OCI-LY1 (cell line): ENCODE results near the gene ZFP90.

Source experiments
- H2AFZ ChIP-seq: fragments of 200-600 bp; sonication (generic), shearing (Covaris generic); 2 replicates; pipeline ENCODE4 v1.6.0; 2014; ENCODE audit warnings: antibody characterized with exemption, mild to moderate bottlenecking, low read length
- H3F3A ChIP-seq: fragments of 200-600 bp; sonication (generic), shearing (Covaris generic); 2 replicates; pipeline ENCODE4 v1.6.0; 2014; ENCODE audit warnings: mild to moderate bottlenecking, antibody characterized with exemption, low read length, moderate library complexity; ENCODE audit not compliant: insufficient read depth
- H3K27ac ChIP-seq: fragments of 200-600 bp; sonication (generic); 2 replicates; pipeline ENCODE4 v1.5.1; 2014; ENCODE audit warnings: low read length, mixed run types, mild to moderate bottlenecking, low read depth; ENCODE audit not compliant: poor library complexity, severe bottlenecking
- H3K27me3 ChIP-seq: fragments of 200-600 bp; sonication (generic); 2 replicates; pipeline ENCODE4 v1.6.0; 2014; ENCODE audit warnings: antibody characterized with exemption, mild to moderate bottlenecking, low read length, moderate library complexity; ENCODE audit not compliant: insufficient read depth
- H3K36me3 ChIP-seq: fragments of 200-600 bp; sonication (generic); 2 replicates; pipeline ENCODE4 v1.6.1; 2014; ENCODE audit warnings: mild to moderate bottlenecking, antibody characterized with exemption, low read length, moderate library complexity, mixed read lengths; ENCODE audit not compliant: insufficient read depth
- H3K4me1 ChIP-seq: fragments of 200-600 bp; sonication (generic); 2 replicates; pipeline ENCODE4 v1.5.1; 2014; ENCODE audit warnings: mild to moderate bottlenecking, low read length, moderate library complexity; ENCODE audit not compliant: insufficient read depth, severe bottlenecking
- H3K4me2 ChIP-seq: fragments of 200-600 bp; sonication (generic), shearing (Covaris generic); 2 replicates; pipeline ENCODE4 v1.6.1; 2014; ENCODE audit warnings: low read length
- H3K4me3 ChIP-seq: fragments of 200-600 bp; sonication (generic); 2 replicates; pipeline ENCODE4 v1.5.1; 2014; ENCODE audit warnings: low read length, low read depth, mild to moderate bottlenecking, mixed read lengths; ENCODE audit not compliant: poor library complexity, severe bottlenecking
- H3K79me2 ChIP-seq: fragments of 200-600 bp; shearing (Covaris generic); 2 replicates; pipeline ENCODE4 v1.6.1; 2016; ENCODE audit warnings: mixed run types, low read length, mixed read lengths; ENCODE audit not compliant: insufficient read depth
- H3K9ac ChIP-seq: fragments of 200-600 bp; sonication (generic), shearing (Covaris generic); 2 replicates; pipeline ENCODE4 v1.6.1; 2014; ENCODE audit warnings: mild to moderate bottlenecking, low read length, mixed read lengths
- H3K9me2 ChIP-seq: fragments of 200-600 bp; sonication (generic), shearing (Covaris generic); 2 replicates; pipeline ENCODE4 v1.6.1; 2014; ENCODE audit warnings: low read depth, mild to moderate bottlenecking, low read length, mixed read lengths
- H3K9me3 ChIP-seq: fragments of 200-600 bp; shearing (Covaris generic); 2 replicates; pipeline ENCODE4 v1.6.1; 2014; ENCODE audit warnings: low read length, mixed read lengths
- H4K20me1 ChIP-seq: fragments of 200-600 bp; sonication (generic), shearing (Covaris generic); 2 replicates; pipeline ENCODE4 v1.6.0; 2016; ENCODE audit warnings: mild to moderate bottlenecking, low read length; ENCODE audit not compliant: insufficient read depth
- EZH2 ChIP-seq: fragments of 200-600 bp; sonication (generic), shearing (Covaris generic); IDR thresholded peaks from 2 replicates; pipeline ENCODE4 v1.8.0; 2017; ENCODE audit warnings: borderline replicate concordance, mixed run types, mild to moderate bottlenecking, antibody characterized with exemption, low read length, moderate library complexity, mixed read lengths
- TF ChIP-seq, protein P1 (sequence below): fragments of 200-600 bp; sonication (generic), shearing (Covaris generic); IDR thresholded peaks from 2 replicates; pipeline ENCODE4 v1.5.1; 2017; ENCODE audit warnings: mild to moderate bottlenecking, antibody characterized with exemption, low read length, moderate library complexity, mixed read lengths

The ZFP90 gene

DNA sequence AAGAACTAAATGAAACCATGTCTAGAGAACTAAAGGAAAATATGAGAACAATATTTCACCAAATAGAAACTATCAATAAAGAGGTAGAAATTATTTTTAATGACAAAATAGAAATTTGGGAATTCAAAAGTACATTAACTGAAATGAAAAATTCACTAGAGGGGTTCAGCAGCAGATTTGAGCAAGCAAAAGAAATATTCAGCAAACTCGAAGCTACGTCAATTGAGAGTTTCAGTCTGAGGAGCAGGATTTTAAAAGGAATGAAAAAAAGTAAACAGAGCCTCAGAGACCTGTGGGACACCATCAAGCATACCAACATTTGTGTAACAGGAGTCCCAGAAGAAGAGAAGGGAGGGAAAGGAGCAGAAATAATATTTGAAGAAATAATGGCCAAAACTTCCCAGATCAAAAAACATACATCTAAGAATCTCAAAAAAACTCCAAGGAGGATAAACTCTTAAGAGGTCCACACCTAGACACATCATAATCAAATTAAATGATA is 38.3 kb downstream of the ZFP90 start:
- Histone ChIP-seq H3K79me2 (no peaks in the 10 kb centered on the region), H3K36me3 (no peaks in the 10 kb centered on the region), H3K4me3 (no peak overlapping the region), H3K4me2 (no peak overlapping the region), H3K4me1 (no peaks in the 10 kb centered on the region), H3K27ac (no peak overlapping the region), H3F3A (no peaks in the 10 kb centered on the region), H3K9me3 (peaks cover 15% of the 10 kb centered on the region; the same call in 1 of the 2 replicates), H3K9me2 (no peaks in the 10 kb centered on the region), H3K27me3 (no peaks in the 10 kb centered on the region), H3K9ac (no peak overlapping the region), H2AFZ (no peak overlapping the region), H4K20me1 (no peaks in the 10 kb centered on the region)
- TF ChIP-seq, protein P1, sequence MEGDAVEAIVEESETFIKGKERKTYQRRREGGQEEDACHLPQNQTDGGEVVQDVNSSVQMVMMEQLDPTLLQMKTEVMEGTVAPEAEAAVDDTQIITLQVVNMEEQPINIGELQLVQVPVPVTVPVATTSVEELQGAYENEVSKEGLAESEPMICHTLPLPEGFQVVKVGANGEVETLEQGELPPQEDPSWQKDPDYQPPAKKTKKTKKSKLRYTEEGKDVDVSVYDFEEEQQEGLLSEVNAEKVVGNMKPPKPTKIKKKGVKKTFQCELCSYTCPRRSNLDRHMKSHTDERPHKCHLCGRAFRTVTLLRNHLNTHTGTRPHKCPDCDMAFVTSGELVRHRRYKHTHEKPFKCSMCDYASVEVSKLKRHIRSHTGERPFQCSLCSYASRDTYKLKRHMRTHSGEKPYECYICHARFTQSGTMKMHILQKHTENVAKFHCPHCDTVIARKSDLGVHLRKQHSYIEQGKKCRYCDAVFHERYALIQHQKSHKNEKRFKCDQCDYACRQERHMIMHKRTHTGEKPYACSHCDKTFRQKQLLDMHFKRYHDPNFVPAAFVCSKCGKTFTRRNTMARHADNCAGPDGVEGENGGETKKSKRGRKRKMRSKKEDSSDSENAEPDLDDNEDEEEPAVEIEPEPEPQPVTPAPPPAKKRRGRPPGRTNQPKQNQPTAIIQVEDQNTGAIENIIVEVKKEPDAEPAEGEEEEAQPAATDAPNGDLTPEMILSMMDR: no peak
- TF ChIP-seq EZH2: no peak

DNA sequence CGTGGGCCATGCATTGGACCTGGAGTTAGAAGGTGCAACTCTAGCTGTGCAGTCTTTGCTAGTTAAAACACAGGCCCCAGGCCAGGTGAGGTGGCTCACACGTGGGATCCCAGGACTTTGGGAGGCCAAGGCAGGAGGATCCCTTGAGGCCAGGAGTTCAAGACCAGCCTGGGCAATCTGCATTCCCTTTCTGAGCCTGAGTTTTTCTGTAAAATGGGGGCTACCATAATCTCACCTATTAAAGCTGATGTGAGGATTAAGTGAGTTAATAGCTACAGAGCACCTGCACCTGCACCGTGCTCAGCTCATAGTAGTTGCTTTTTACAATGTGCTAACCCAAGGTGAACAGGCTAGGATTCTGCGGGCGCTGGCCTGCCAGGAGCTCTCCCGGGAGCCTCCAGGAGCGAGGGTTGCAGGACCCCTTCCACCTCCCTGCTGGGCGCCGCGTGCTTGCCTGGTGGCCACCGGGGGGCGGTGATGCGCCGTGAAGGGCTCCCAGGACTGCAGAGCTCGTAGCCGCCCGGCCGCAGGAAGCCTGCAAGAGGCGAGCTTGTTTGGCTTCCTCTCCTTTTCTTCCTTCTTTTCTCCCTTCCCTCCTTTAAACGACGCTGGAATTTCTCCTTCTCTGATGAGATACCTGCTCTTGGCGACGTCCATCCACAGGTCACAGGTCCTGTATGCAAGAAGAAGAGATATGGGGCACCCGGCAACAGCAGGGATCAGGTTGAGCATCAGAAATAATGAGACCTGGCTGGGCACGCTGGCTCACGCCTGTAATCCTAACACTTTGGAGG is 51.3 kb downstream of the ZFP90 start:
- H2AFZ ChIP-seq: no peak overlapping the region
- peak overlapping the region; percentile 44; the same call in 1 of the 2 replicates for H3K4me2 ChIP-seq
- no peak for TF ChIP-seq EZH2
- TF ChIP-seq, protein P1: peak; percentile 71

DNA sequence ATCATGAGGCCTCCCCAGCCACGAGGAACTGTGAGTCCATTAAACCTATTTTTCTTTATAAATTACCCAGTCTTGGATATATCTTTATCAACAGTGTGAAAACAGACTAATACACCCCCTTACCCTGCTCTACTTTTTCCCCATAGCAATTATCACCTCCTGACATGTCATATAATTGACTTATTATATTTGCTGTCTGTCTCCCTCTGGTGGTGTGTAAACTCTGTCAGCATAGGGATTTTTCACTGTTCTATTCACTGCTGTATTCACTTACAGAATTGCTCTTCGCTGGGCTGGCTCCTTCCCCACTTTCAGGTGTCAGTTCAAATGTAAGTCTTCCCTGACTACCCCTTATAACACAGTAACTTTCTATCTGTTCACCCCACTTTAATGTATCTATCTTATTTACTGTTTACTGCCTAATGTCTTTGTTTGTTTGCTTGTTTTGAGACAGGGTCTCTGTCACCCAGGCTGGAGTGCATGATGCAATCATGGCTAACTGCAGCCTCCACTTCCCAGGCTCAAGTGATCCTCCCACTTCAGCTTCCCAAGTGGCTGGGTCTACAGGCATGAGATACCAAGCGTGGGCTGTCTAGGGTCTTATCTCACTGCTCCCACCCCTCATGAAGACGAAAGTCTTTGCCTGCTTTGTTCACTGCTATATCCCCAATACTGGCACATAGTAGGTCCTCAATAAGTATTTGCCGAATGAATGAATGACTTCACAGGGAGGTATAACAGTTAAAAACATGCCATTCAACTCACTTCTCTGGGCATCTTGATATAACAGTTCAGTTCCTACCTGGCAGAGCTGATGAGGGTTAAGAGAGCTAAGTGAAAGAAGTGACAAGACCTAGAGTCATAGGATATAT is 53.6 kb downstream of the ZFP90 start:
- Histone ChIP-seq H3F3A (no peaks in the 10 kb centered on the region), H3K36me3 (no peaks in the 10 kb centered on the region; the same call in 1 of the 2 replicates), H3K4me1 (no peaks in the 10 kb centered on the region), H3K4me3 (no peak overlapping the region), H3K9ac (no peak overlapping the region), H3K9me3 (peaks cover 5% of the 10 kb centered on the region; the same call in 1 of the 2 replicates), H3K27ac (no peak overlapping the region), H4K20me1 (no peaks in the 10 kb centered on the region), H3K27me3 (no peaks in the 10 kb centered on the region), H3K79me2 (no peaks in the 10 kb centered on the region), H2AFZ (no peak overlapping the region), H3K4me2 (no peak overlapping the region), H3K9me2 (no peaks in the 10 kb centered on the region)
- no peak for TF ChIP-seq EZH2
- TF ChIP-seq, protein P1: peak; percentile 39

More for the DNA sequence above, 51.3 kb downstream of the ZFP90 start:
- no peaks in the 10 kb centered on the region for H3K9me2 ChIP-seq
- H3K27ac ChIP-seq: no peak overlapping the region
- peaks cover 5% of the 10 kb centered on the region; the same call in 1 of the 2 replicates for H3K9me3 ChIP-seq
- H3K4me1 ChIP-seq: no peaks in the 10 kb centered on the region
- no peaks in the 10 kb centered on the region; the same call in 1 of the 2 replicates for H3K36me3 ChIP-seq
- no peak overlapping the region for H3K9ac ChIP-seq
- no peaks in the 10 kb centered on the region for H3F3A ChIP-seq
- no peaks in the 10 kb centered on the region for H3K79me2 ChIP-seq
- peak overlapping the region; percentile 14 for H3K4me3 ChIP-seq
- no peaks in the 10 kb centered on the region for H3K27me3 ChIP-seq
- H4K20me1 ChIP-seq: no peaks in the 10 kb centered on the region
